HG03135 (cell line): ENCODE measurements around the gene BTBD7.
"Not testable (repeated sequence)": the region's sequence is repeated elsewhere in the genome, so short reads cannot be mapped to it uniquely, and the experiment has no call there.

ENCODE experiments used
- ATAC-seq: cut with Tn5 transposase; IDR thresholded peaks from one replicate; pipeline ENCODE4 v1.9.1; 2021; ENCODE audit warnings: mild to moderate bottlenecking, moderate library complexity; ENCODE audit not compliant: unreplicated experiment

BTBD7 gene

GRCh38 chr14:93263416-93263815, 69.4 kb downstream of the BTBD7 start:
- ATAC-seq, result no peak

- ATAC-seq, result no peak
Observed at GRCh38 chr14:93262446-93262845, 70.4 kb downstream of the BTBD7 start.

GRCh38 chr14:93249128-93249831, 83.6 kb downstream of the BTBD7 start:
- no peak for ATAC-seq

- ATAC-seq, result no peak
Observed at GRCh38 chr14:93246534-93246933, 86.3 kb downstream of the BTBD7 start.

- no peak for ATAC-seq
Observed at GRCh38 chr14:93245764-93246420, 86.9 kb downstream of the BTBD7 start.

GRCh38 chr14:93240678-93241000, 92.2 kb downstream of the BTBD7 start:
- ATAC-seq, result no peak

GRCh38 chr14:93239869-93240677, 92.8 kb downstream of the BTBD7 start:
- ATAC-seq, result no peak

- no peak for ATAC-seq
Observed at GRCh38 chr14:93234798-93235197, 98.0 kb downstream of the BTBD7 start.

- not testable (repeated sequence) for ATAC-seq
Observed at GRCh38 chr14:93233078-93233477, 99.8 kb downstream of the BTBD7 start.

GRCh38 chr14:93232159-93232558, 100.7 kb downstream of the BTBD7 start:
- ATAC-seq, result no peak

GRCh38 chr14:93231129-93231979, 101.5 kb downstream of the BTBD7 start:
- ATAC-seq, result no peak

- no peak for ATAC-seq
Observed at GRCh38 chr14:93230539-93230938, 102.3 kb downstream of the BTBD7 start.

- ATAC-seq, result no peak
Observed at GRCh38 chr14:93228550-93228949, 104.3 kb downstream of the BTBD7 start.

GRCh38 chr14:93223565-93223964, 109.3 kb downstream of the BTBD7 start:
- ATAC-seq, result no peak

GRCh38 chr14:93220509-93220908, 112.3 kb downstream of the BTBD7 start:
- no peak for ATAC-seq

GRCh38 chr14:93219103-93219726, 113.6 kb downstream of the BTBD7 start:
- no peak for ATAC-seq

- ATAC-seq, result no peak
Observed at GRCh38 chr14:93214598-93214997, 118.2 kb downstream of the BTBD7 start.

- ATAC-seq, result peak; percentile 49
Observed at GRCh38 chr14:93212432-93212831, 120.4 kb downstream of the BTBD7 start.

- ATAC-seq, result peak; percentile 41
Observed at GRCh38 chr14:93207468-93208308, 125.1 kb downstream of the BTBD7 start.
